Small intestine (tissue), 7 donors: Measurements from ENCODE around the gene LEKR1. TPM values are rescaled to one million over a fixed set of nuclear protein-coding genes. Genes with fewer than 3 reads are reported as not detected.

Source experiments
- DNase-seq, 2 donors: peaks; one replicate each; pipeline versions ENCODE4 v3.0.0 to v3.0.0-alpha.2; 2013
- FAIRE-seq: peaks from 2 replicates; lab custom pipeline; 2012; peaks lifted over from hg19 to GRCh38; lab: Jason Lieb, UNC
- H3K27ac ChIP-seq, 3 donors: one replicate each; pipeline ENCODE4 v1.5.1; 2013; ENCODE audit warnings: low read length in 2 of 3, mild to moderate bottlenecking in 2 of 3, control low read depth in 1 of 3, inconsistent platforms in 1 of 3, low read depth in 1 of 3, moderate library complexity in 1 of 3
- H3K27me3 ChIP-seq, 3 donors: one replicate each; pipeline ENCODE4 v1.6.1; 2013; ENCODE audit warnings: low read length in 3 of 3, inconsistent platforms in 1 of 3; ENCODE audit not compliant: control insufficient read depth in 3 of 3, insufficient read depth in 3 of 3
- H3K36me3 ChIP-seq, 3 donors: one replicate each; pipeline ENCODE4 v1.6.1; 2013; ENCODE audit warnings: low read length in 3 of 3, inconsistent platforms in 1 of 3, low read depth in 1 of 3, mild to moderate bottlenecking in 1 of 3, moderate library complexity in 1 of 3; ENCODE audit not compliant: control insufficient read depth in 3 of 3, insufficient read depth in 2 of 3
- H3K4me1 ChIP-seq, 3 donors: one replicate each; pipeline ENCODE4 v1.6.1; 2013; ENCODE audit warnings: low read length in 2 of 3, inconsistent platforms in 1 of 3, low read depth in 1 of 3, mild to moderate bottlenecking in 1 of 3, moderate library complexity in 1 of 3; ENCODE audit not compliant: control insufficient read depth in 3 of 3, insufficient read depth in 2 of 3
- H3K4me3 ChIP-seq, 3 donors: one replicate each; pipeline ENCODE4 v1.5.1; 2013; ENCODE audit warnings: low read length in 3 of 3, control low read depth in 1 of 3, inconsistent platforms in 1 of 3, low read depth in 1 of 3, mild to moderate bottlenecking in 1 of 3, moderate library complexity in 1 of 3
- H3K9me3 ChIP-seq, 2 donors: one replicate each; pipeline ENCODE4 v1.6.1; 2013; ENCODE audit warnings: low read depth in 1 of 2, low read length in 1 of 2; ENCODE audit not compliant: control insufficient read depth in 2 of 2, insufficient read depth in 1 of 2
- WGBS, 3 donors: extraction: QIAGEN DNeasy Blood & Tissue Kit; methylation state at CpG; one replicate each; pipeline ENCODE4 v1.1.7; 2013; 5-methylcytosine and 5-hydroxymethylcytosine counted together
- polyA plus RNA-seq, 4 donors: library from polyadenylated mRNA; stranded (reverse) in 3 of 4; unstranded in 1 of 4; fragments of 200-250 nt in 3 of 4; fragments of 120-200 nt in 1 of 4; gene quantifications; one replicate each; pipeline versions ENCODE4 v1.2.1 to v1.2.3, GENCODE V29; 2013
- donor health status: healthy with polysubstance abuse.
- donor health status: control.
- donor health status: control.
- donor health status: Bipolar disorder and iron deficiency.
- donor health status: healthy.

The LEKR1 gene
- polyA plus RNA-seq, 4 donors = 0.63 to 2.5 TPM; not detected in 2

DNA sequence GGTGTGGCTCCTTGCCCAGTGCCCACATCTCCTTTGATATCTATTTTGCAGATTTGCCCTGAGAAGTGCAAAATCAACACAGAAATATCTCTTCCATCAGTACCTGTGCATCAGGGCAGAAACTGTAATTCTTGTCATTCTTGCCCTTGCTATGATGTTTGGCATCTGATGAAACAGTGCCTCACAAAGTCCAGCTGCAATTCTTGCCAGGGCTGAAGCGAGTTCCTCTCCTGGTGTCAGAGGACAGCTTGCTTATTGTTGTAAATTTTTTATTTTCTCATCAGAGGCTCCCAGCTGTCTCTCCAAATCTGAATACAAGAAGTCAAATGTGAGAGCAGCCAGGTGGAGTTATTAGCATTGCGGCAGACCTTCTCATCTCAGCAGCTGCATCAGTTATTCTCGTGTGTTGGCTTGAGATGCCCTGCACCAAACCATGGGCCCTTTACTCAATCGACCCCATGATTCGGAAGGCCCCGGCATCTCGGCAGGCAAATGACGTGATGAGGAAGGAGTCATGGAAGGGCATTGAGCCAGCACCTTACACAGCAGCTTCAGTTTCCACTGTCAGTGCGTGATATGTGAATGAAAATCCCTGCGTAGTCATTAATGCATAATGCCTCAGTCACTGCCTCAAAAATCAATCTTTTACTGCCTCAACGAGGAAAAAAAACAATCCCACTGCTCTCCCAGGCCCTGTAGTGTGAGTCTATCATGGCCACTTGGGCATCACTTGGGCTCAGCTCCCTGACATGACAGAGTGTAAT, 240.4 kb downstream of the LEKR1 start:
- no peaks in the 10 kb centered on the region for H3K36me3 ChIP-seq
- 76 to 82% (median 79%) methylated on average over 11 of the region's 11 CpGs for WGBS, 3 donors
- H3K9me3 ChIP-seq = no peaks in the 10 kb centered on the region
- peaks cover 0 to 7% (median 5%) of the 10 kb centered on the region in 3 donors for H3K4me1 ChIP-seq
- H3K27me3 ChIP-seq = no peaks in the 10 kb centered on the region
- no peak for FAIRE-seq
- H3K4me3 ChIP-seq = no peak overlapping the region
- DNase-seq = no peak
- no peak overlapping the region for H3K27ac ChIP-seq

DNA sequence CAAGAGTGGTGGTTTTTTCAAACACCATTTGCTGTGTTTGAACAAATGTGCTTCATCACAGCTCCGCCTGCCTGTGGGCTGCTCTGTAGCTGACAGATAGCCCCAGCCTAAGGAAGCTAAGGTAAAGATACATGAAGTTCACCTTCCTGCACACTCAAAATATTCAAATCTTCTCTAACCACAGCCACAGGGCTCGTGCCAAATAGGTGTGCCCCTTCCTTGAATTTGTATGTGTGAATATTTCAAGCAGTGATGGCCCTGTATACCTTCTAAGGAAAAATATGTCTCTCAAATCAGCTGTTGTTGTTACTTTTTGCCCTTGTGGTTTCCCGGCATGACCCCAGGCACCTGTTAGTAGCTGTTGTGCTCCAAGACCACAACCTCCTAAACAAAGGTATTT, 241.0 kb downstream of the LEKR1 start:
- FAIRE-seq = no peak
- Histone ChIP-seq H3K9me3 (no peaks in the 10 kb centered on the region), H3K36me3 (no peaks in the 10 kb centered on the region), H3K4me1 (peaks cover 0 to 7% (median 5%) of the 10 kb centered on the region in 3 donors), H3K27ac (no peak overlapping the region), H3K27me3 (no peaks in the 10 kb centered on the region), H3K4me3 (no peak overlapping the region)
- 74 to 87% (median 81%) methylated on average over 3 of the region's 3 CpGs for WGBS, 3 donors
- no peak for DNase-seq

DNA sequence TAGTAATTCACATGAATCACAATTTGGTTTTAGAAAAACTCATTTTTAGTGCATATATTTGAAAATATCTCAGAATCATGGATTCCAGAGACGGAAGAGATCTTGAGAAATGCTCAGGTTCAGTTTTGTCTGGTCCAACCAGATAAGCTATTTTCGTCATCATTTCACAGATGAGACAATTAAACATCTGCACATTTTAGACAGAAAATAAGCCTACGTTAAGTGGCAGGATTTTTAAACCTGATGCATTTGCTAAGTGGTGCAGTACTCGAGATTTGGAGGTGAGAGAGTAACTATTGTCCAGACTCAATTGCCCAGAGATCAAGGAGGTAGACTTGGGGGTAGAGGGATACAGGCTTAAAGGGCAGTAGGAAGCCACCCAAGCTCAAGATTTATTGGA, 243.3 kb downstream of the LEKR1 start:
- Histone ChIP-seq H3K4me3 (no peak overlapping the region), H3K36me3 (no peaks in the 10 kb centered on the region), H3K27me3 (no peaks in the 10 kb centered on the region), H3K4me1 (peaks cover 0 to 7% (median 5%) of the 10 kb centered on the region in 3 donors), H3K9me3 (no peaks in the 10 kb centered on the region), H3K27ac (no peak overlapping the region)
- 87 to 91% (median 91%) methylated on average over 4 of the region's 4 CpGs for WGBS, 3 donors
- no peak for FAIRE-seq
- DNase-seq = no peak

DNA sequence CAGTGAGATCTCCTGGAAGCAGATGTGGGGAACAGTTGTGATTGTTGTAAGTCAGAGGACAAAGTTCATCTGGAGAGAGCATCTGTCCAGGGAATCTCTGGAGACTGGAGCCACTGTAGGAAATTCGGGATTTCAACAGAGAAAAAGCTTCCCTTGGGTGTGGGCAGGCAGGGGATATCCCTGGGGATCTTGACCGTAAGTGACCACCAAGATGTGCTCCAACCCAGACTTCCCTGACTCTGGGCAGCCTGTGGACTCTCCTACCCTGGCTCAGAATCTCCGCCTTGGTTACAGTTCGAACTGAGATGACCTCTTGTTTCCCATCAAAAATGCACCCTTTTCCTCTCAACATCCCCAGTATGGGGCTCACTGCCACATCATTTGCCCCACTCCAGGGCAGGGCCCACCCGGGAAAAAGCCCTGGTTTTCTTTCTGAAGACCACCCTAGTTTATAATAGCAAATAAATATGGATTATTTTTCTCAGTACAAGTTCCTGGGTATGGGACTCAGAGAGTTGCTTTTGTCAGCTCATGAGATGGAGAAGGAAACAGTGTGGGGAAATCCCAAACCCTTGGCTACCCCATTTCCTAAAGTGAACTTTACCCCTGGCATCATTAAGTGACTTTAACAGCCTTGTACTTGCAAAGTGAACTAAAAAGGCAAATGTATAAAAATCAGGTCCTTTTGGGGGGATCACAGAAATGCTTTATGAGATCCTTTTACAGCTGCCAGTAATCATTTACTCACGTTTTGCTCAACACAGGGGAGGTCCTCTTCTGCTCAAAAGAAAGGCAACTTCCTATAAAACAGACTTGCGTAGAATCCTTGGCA, 243.9 kb downstream of the LEKR1 start:
- Histone ChIP-seq H3K27ac (peak overlapping the region in 1 of 3 donors; percentile 53), H3K36me3 (no peaks in the 10 kb centered on the region), H3K9me3 (no peaks in the 10 kb centered on the region), H3K4me3 (no peak overlapping the region), H3K27me3 (no peaks in the 10 kb centered on the region), H3K4me1 (peaks cover 0 to 7% (median 5%) of the 10 kb centered on the region in 3 donors)
- DNase-seq = peak in 1 of 2 donors; percentile 47
- WGBS, 3 donors = 58 to 68% (median 59%) methylated on average over 7 of the region's 7 CpGs
- FAIRE-seq = no peak

DNA sequence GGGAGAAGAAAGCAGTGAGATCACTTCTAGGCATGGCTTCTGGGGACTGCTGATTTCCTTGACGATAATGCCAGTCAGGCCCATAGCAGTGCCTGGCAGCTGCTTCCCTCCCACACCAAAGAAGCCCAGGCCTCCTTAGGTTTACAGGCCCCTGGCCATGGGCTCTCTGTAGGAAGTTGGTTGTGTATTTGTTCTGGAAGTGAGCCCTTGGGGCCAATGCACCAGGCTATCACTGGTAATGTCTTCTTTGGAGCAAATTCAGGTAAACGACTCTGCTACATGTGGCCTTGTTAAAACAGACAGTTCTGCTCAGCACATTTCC, 244.5 kb downstream of the LEKR1 start:
- H3K27me3 ChIP-seq = no peaks in the 10 kb centered on the region
- no peaks in the 10 kb centered on the region for H3K36me3 ChIP-seq
- no peaks in the 10 kb centered on the region for H3K9me3 ChIP-seq
- DNase-seq = no peak
- FAIRE-seq = no peak
- 19 to 59% (median 57%) methylated on average over 2 of the region's 2 CpGs for WGBS, 3 donors
- peaks cover 0 to 7% (median 5%) of the 10 kb centered on the region in 3 donors for H3K4me1 ChIP-seq
- no peak overlapping the region for H3K4me3 ChIP-seq
- peak overlapping the region in 1 of 3 donors; percentile 53 for H3K27ac ChIP-seq

DNA sequence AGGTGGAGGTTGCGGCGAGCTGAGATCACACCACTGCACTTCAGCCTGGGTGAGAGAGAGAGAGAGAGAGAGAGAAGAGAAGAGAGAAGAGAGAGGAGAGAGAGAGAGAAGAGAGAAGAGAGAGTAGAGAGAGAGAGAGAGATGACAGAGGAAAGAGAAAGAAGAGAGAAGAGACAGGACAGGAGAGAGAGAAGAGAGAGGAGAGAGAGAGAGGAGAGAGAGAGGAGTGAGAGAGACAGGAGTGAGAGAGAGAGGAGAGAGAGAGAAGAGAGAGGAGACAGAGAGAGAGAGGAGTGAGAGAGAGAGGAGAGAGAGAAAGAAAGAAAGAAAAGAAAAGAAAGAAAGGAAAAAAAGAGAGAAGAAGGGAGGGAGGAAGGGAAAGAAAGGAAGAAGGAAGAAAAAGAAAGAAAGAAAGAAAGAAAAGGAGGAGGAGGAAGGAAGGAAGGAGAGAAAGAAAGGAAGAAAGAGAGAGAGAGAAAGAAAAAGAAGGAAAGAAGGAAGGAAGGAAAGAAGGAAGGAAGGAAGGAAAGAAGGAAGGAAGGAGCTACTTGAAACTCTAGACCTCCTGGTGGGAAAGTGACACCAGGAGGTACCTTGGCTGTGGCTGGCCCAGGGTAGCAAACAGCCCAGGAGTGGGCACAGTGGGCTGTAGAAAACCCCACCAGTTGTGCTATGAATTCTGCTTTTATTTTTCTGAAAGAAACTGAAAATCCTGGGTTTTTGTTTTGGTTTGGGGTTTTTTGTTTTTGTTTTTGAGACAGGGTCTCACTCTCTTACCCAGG, 245.8 kb downstream of the LEKR1 start:
- Histone ChIP-seq H3K27ac (no peak overlapping the region), H3K36me3 (no peaks in the 10 kb centered on the region), H3K4me1 (peaks cover 0 to 7% (median 5%) of the 10 kb centered on the region in 3 donors), H3K27me3 (no peaks in the 10 kb centered on the region), H3K9me3 (no peaks in the 10 kb centered on the region), H3K4me3 (no peak overlapping the region)
- 95 to 96% (median 95%) methylated on average over 2 of the region's 2 CpGs for WGBS, 3 donors
- FAIRE-seq (no peak), DNase-seq (no peak)

DNA sequence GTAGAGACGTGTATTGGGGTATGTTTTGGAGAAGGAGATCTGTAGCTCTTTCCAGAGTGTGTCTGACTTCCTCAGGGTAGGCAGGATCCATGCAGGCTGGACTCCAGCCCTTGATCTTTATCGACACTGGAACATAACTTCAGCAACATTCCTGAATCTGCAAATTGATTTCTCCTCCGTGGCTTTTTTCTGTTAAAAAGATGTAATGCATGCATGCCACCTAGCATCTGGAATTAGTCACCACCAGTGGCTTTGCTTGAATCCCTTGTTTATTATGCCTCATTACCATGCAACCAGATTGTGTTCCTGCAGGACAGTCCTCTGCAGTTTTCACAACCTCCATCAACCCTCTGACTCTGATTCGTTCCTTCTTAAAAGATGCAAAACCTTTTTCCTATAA, 247.7 kb downstream of the LEKR1 start:
- WGBS, 3 donors = 72 to 80% (median 74%) methylated on average over 4 of the region's 4 CpGs
- Histone ChIP-seq H3K4me1 (peaks cover 0 to 7% (median 5%) of the 10 kb centered on the region in 3 donors), H3K36me3 (no peaks in the 10 kb centered on the region), H3K27ac (no peak overlapping the region), H3K4me3 (no peak overlapping the region), H3K27me3 (no peaks in the 10 kb centered on the region), H3K9me3 (no peaks in the 10 kb centered on the region)
- DNase-seq (no peak), FAIRE-seq (no peak)

DNA sequence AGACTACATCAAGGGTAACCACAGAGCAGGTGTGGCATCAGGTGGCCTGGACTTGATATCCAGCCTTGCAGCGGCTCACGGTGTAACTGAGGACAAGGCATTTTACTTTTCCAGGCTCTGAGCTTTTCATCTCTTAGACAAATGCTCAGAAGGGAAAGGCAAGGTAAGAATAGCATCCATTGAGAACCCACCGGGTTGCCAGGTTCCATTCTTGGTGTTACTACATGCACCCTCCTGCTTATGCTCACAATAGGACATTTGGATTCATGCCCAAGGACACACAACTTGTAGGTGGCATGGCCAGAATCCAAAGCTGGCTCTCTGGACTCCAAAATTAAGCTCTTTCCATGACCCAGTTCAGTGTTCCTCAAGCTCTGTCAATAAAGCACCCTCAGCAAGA, 248.3 kb downstream of the LEKR1 start:
- H3K9me3 ChIP-seq = no peaks in the 10 kb centered on the region
- 82 to 96% (median 82%) methylated on average over 3 of the region's 3 CpGs for WGBS, 3 donors
- H3K4me1 ChIP-seq = peaks cover 0 to 7% (median 5%) of the 10 kb centered on the region in 3 donors
- FAIRE-seq (no peak), DNase-seq (no peak)
- H3K4me3 ChIP-seq = no peak overlapping the region
- no peaks in the 10 kb centered on the region for H3K27me3 ChIP-seq
- no peaks in the 10 kb centered on the region for H3K36me3 ChIP-seq
- no peak overlapping the region for H3K27ac ChIP-seq
